DOHH2 (cell line): ENCODE results near the gene PHACTR1.

Experiments used
- H3F3A ChIP-seq: fragments of 200-600 bp; sonication (generic), shearing (Covaris generic); 2 replicates; pipeline ENCODE4 v1.6.0; 2016; ENCODE audit warnings: antibody characterized with exemption, mild to moderate bottlenecking; ENCODE audit not compliant: control insufficient read depth, insufficient read depth
- H3K27ac ChIP-seq: fragments of 200-600 bp; sonication (generic); 2 replicates; pipeline ENCODE4 v1.5.1; 2014; ENCODE audit warnings: low read depth, mild to moderate bottlenecking, low read length, moderate library complexity
- H3K27me3 ChIP-seq: fragments of 200-600 bp; sonication (generic); 2 replicates; pipeline ENCODE4 v1.6.1; 2014; ENCODE audit warnings: mild to moderate bottlenecking, low read length, mixed read lengths; ENCODE audit not compliant: control insufficient read depth
- H3K36me3 ChIP-seq: fragments of 200-600 bp; sonication (generic); 2 replicates; pipeline ENCODE4 v1.6.1; 2014; ENCODE audit warnings: mild to moderate bottlenecking, low read length, moderate library complexity, mixed read lengths; ENCODE audit not compliant: control insufficient read depth
- H3K4me1 ChIP-seq: fragments of 200-600 bp; sonication (generic); 2 replicates; pipeline ENCODE4 v1.6.1; 2014; ENCODE audit warnings: mild to moderate bottlenecking, low read length, mixed read lengths; ENCODE audit not compliant: control insufficient read depth
- H3K4me2 ChIP-seq: fragments of 200-600 bp; sonication (generic); 2 replicates; pipeline ENCODE4 v1.6.0; 2014; ENCODE audit warnings: mild to moderate bottlenecking, low read length, moderate library complexity
- H3K4me3 ChIP-seq: fragments of 200-600 bp; sonication (generic); 2 replicates; pipeline ENCODE4 v1.5.1; 2014; ENCODE audit warnings: mild to moderate bottlenecking, low read length, mixed read lengths
- H3K79me2 ChIP-seq: fragments of 200-600 bp; sonication (generic); 2 replicates; pipeline ENCODE4 v1.6.1; 2014; ENCODE audit warnings: mild to moderate bottlenecking, low read length, mixed read lengths; ENCODE audit not compliant: control insufficient read depth
- H3K9me2 ChIP-seq: fragments of 200-600 bp; sonication (generic); replicated peaks from 2 replicates; pipeline ENCODE4 v1.6.1; 2014; ENCODE audit warnings: mild to moderate bottlenecking, low read length, mixed read lengths; ENCODE audit not compliant: control insufficient read depth
- H3K9me3 ChIP-seq: fragments of 200-600 bp; sonication (generic); 2 replicates; pipeline ENCODE4 v1.6.1; 2014; ENCODE audit warnings: antibody characterized with exemption, low read length, mixed read lengths; ENCODE audit not compliant: control insufficient read depth, insufficient read depth
- H4K20me1 ChIP-seq: fragments of 200-600 bp; sonication (generic); 2 replicates; pipeline ENCODE4 v1.6.0; 2014; ENCODE audit warnings: low read depth, mild to moderate bottlenecking, antibody characterized with exemption, low read length, moderate library complexity; ENCODE audit not compliant: control insufficient read depth, insufficient read depth
- CTCF ChIP-seq: fragments of 200-600 bp; sonication (generic); IDR thresholded peaks from one replicate; pipeline ENCODE4 v1.5.1; 2014; ENCODE audit warnings: antibody characterized with exemption, mild to moderate bottlenecking, low read depth, low read length; ENCODE audit not compliant: poor library complexity, severe bottlenecking
- EZH2phosphoT487 ChIP-seq: fragments of 200-600 bp; sonication (generic); IDR thresholded peaks from 2 replicates; pipeline ENCODE4 v1.6.1; 2017; ENCODE audit warnings: borderline replicate concordance, mild to moderate bottlenecking, antibody characterized with exemption, low read length, moderate library complexity, mixed read lengths

The PHACTR1 gene

GRCh38 chr6:12801141-12801540 lies 84.6 kb downstream of the PHACTR1 start:
- Histone ChIP-seq H3F3A (no peaks in the 10 kb centered on the region), H3K36me3 (no peaks in the 10 kb centered on the region), H3K4me1 (no peaks in the 10 kb centered on the region), H3K27me3 (no peaks in the 10 kb centered on the region), H4K20me1 (no peaks in the 10 kb centered on the region), H3K9me2 (no peaks in the 10 kb centered on the region), H3K27ac (no peak overlapping the region), H3K4me3 (no peak overlapping the region), H3K79me2 (no peaks in the 10 kb centered on the region), H3K4me2 (no peak overlapping the region), H3K9me3 (no peaks in the 10 kb centered on the region)
- TF ChIP-seq CTCF, result no peak
- no peak for TF ChIP-seq EZH2phosphoT487

- Histone ChIP-seq H3K4me2 (no peak overlapping the region), H3K27ac (no peak overlapping the region), H3K4me3 (no peak overlapping the region), H3K4me1 (no peaks in the 10 kb centered on the region), H3K9me3 (no peaks in the 10 kb centered on the region), H3K36me3 (no peaks in the 10 kb centered on the region), H3F3A (no peaks in the 10 kb centered on the region), H3K79me2 (no peaks in the 10 kb centered on the region), H3K9me2 (no peaks in the 10 kb centered on the region), H4K20me1 (no peaks in the 10 kb centered on the region), H3K27me3 (no peaks in the 10 kb centered on the region)
- TF ChIP-seq CTCF (no peak), EZH2phosphoT487 (no peak)
Measured at GRCh38 chr6:12802440-12802839, 85.9 kb downstream of the PHACTR1 start.

- no peaks in the 10 kb centered on the region for H3K27me3 ChIP-seq
- H3K4me3 ChIP-seq, result no peak overlapping the region
- H3K4me1 ChIP-seq, result no peaks in the 10 kb centered on the region
- no peak overlapping the region for H3K4me2 ChIP-seq
- H3K36me3 ChIP-seq, result no peaks in the 10 kb centered on the region
- no peaks in the 10 kb centered on the region for H3K9me2 ChIP-seq
- H3K9me3 ChIP-seq, result no peaks in the 10 kb centered on the region
- no peaks in the 10 kb centered on the region for H4K20me1 ChIP-seq
- no peak overlapping the region for H3K27ac ChIP-seq
- TF ChIP-seq CTCF (no peak), EZH2phosphoT487 (no peak)
- H3F3A ChIP-seq, result no peaks in the 10 kb centered on the region
- no peaks in the 10 kb centered on the region for H3K79me2 ChIP-seq
Measured at GRCh38 chr6:12803486-12803885, 86.9 kb downstream of the PHACTR1 start.
